Adrenal gland (tissue), 5 donors: ENCODE measurements around the gene HNRNPL.

Source experiments
- POLR2A ChIP-seq, 2 donors: fragments of 450-650 bp; IDR thresholded peaks; one replicate each; pipeline ENCODE4 v1.6.1; 2017; ENCODE audit warnings: antibody characterized with exemption in 2 of 2, mild to moderate bottlenecking in 2 of 2, moderate library complexity in 1 of 2
- TF ChIP-seq, protein P1 (sequence below), 6 experiments: fragments of 450-650 bp in 4 of 6; fragments of 200-600 bp in 2 of 6; sonication (generic) in 1 of 6; IDR thresholded peaks; 1 replicate in 5 of 6; 2 replicates in 1 of 6; pipeline versions ENCODE4 v1.5.1 to v1.8.0; 2016 to 2021; ENCODE audit warnings: antibody characterized with exemption in 6 of 6, mild to moderate bottlenecking in 2 of 6, moderate library complexity in 1 of 6
- donor health status: DM: no; HTN: no; CAD: no.

DNA sequence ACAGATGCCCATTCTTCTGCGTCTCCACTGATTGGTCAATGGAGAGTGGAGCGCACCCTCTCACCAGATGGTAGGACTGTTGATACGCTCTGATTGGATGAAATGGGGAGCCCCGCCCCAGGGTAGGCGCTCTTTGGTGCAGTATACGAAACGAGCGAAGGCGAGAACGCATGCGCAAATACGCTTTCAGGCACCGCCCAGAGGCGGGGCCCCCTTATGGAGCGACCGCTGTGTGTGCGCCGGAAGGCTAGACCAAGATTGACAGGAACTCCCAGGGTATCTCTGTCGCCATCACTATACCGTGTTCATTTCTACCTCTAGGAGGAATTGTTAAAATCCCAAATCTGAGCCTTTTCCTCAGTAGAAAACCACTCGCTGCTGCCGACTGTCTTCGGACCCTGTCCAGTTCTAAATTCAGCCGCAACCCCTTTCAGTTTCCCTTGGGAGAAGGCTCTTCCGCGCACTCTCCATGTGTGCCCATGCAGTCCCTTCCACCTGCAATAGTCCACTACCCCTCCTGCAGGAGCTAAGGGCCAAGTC lies 720 bp upstream of the HNRNPL start:
- TF ChIP-seq, protein P1, sequence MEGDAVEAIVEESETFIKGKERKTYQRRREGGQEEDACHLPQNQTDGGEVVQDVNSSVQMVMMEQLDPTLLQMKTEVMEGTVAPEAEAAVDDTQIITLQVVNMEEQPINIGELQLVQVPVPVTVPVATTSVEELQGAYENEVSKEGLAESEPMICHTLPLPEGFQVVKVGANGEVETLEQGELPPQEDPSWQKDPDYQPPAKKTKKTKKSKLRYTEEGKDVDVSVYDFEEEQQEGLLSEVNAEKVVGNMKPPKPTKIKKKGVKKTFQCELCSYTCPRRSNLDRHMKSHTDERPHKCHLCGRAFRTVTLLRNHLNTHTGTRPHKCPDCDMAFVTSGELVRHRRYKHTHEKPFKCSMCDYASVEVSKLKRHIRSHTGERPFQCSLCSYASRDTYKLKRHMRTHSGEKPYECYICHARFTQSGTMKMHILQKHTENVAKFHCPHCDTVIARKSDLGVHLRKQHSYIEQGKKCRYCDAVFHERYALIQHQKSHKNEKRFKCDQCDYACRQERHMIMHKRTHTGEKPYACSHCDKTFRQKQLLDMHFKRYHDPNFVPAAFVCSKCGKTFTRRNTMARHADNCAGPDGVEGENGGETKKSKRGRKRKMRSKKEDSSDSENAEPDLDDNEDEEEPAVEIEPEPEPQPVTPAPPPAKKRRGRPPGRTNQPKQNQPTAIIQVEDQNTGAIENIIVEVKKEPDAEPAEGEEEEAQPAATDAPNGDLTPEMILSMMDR (IDR thresholded peaks at IDR 0.05), result peak in 5 of 6 experiments; percentile 35 to 63 (median 43)
- peak; percentile 73 to 93 for TF ChIP-seq POLR2A (IDR thresholded peaks at IDR 0.05)
